HCT116 (cell line): ENCODE results near the gene TRIM65. TPM values are rescaled to one million over a fixed set of nuclear protein-coding genes. Genes with fewer than 3 reads are reported as not detected.

Experiments used
- ATAC-seq: fragments of 200-7000 bp; cut with Tn5 transposase; 2 replicates; pipeline ENCODE4 v1.9.1; 2020; ENCODE audit warnings: mild to moderate bottlenecking, moderate library complexity
- BruUV-seq: library from RNA; stranded (reverse); fragments of 400-500 nt; replicated peaks from 2 replicates; lab custom pipeline; 2021; lab: Mats Ljungman, UMichigan
- CTCF ChIA-PET: fragments of 300-600 bp; sonication (Branson Sonifier 250); formaldehyde crosslinking; loops from one replicate; lab custom pipeline; 2021; ENCODE audit warnings: antibody characterized with exemption; lab: Charles Lee
- POLR2A ChIA-PET: fragments of 300-600, 350-600 bp; sonication (Branson Sonifier 250); formaldehyde crosslinking; loops from one replicate; lab custom pipeline; 2021; ENCODE audit warnings: antibody characterized with exemption; lab: Charles Lee
- RAD21 ChIA-PET, 2 experiments: fragments of 300-600 bp; sonication (Branson Sonifier 250); formaldehyde crosslinking; loops; one replicate each; lab custom pipeline; 2023; ENCODE audit warnings: low total read pairs in 2 of 2; ENCODE audit not compliant: uncharacterized antibody in 2 of 2, unreplicated experiment in 2 of 2, low non-redundant PET in 1 of 2; lab: Charles Lee
- DNase-seq: peaks from one replicate; pipeline ENCODE4 v3.0.0-alpha.2; 2010; ENCODE audit warnings: low read depth, low spot score
- H2AFZ ChIP-seq: fragments of 200-600 bp; shearing (Covaris generic), sonication (generic); 2 replicates; pipeline ENCODE4 v1.6.1; 2017; ENCODE audit warnings: low read depth, mixed run types, mixed read lengths, antibody characterized with exemption, low read length; ENCODE audit not compliant: poor library complexity, severe bottlenecking
- H3K27ac ChIP-seq: 2 replicates; pipeline ENCODE4 v1.5.1; 2012; ENCODE audit warnings: low read depth, low read length
- H3K27me3 ChIP-seq: fragments of 200-600 bp; sonication (generic); 2 replicates; pipeline ENCODE4 v1.6.1; 2016; ENCODE audit warnings: mixed run types, low read length, mixed read lengths; ENCODE audit not compliant: insufficient read depth
- H3K36me3 ChIP-seq, 2 experiments: fragments of 200-500 bp in 1 of 2; fragments of 200-600 bp in 1 of 2; sonication (Bioruptor generic) in 1 of 2; sonication (generic) in 1 of 2; 2 replicates each; pipeline versions ENCODE4 v1.5.1 to v1.6.1; 2014 to 2016; ENCODE audit warnings: low read length in 2 of 2, inconsistent platforms in 1 of 2, mixed read lengths in 1 of 2, mixed run types in 1 of 2; ENCODE audit not compliant: insufficient read depth in 2 of 2, control insufficient read depth in 1 of 2
- H3K4me1 ChIP-seq, 2 experiments: fragments of 200-600 bp in 1 of 2; sonication (generic) in 1 of 2; 2 replicates each; pipeline versions ENCODE4 v1.5.1 to v1.6.1; 2012 to 2017; ENCODE audit warnings: low read length in 2 of 2, inconsistent platforms in 1 of 2, mild to moderate bottlenecking in 1 of 2, mixed read lengths in 1 of 2, mixed run types in 1 of 2, moderate library complexity in 1 of 2; ENCODE audit not compliant: insufficient read depth in 2 of 2, control insufficient read depth in 1 of 2
- H3K4me2 ChIP-seq: fragments of 200-600 bp; sonication (generic); 2 replicates; pipeline ENCODE4 v1.6.1; 2017; ENCODE audit warnings: mixed run types, low read length, mixed read lengths
- H3K4me3 ChIP-seq, 2 experiments: fragments of 200-600 bp in 1 of 2; sonication (generic) in 1 of 2; replicated peaks in 1 of 2; 2 replicates each; pipeline ENCODE4 v1.5.1; 2011 to 2016; ENCODE audit warnings: low read length in 2 of 2, control low read depth in 1 of 2, low read depth in 1 of 2, mild to moderate bottlenecking in 1 of 2, mixed read lengths in 1 of 2, mixed run types in 1 of 2
- H3K79me2 ChIP-seq: fragments of 200-600 bp; sonication (generic); 2 replicates; pipeline ENCODE4 v1.6.1; 2017; ENCODE audit warnings: mild to moderate bottlenecking, mixed run types, low read length, moderate library complexity, mixed read lengths; ENCODE audit not compliant: insufficient read depth
- H3K9ac ChIP-seq: fragments of 200-600 bp; sonication (generic); 2 replicates; pipeline ENCODE4 v1.6.1; 2016; ENCODE audit warnings: low read length, mixed read lengths
- H3K9me2 ChIP-seq: fragments of 200-600 bp; sonication (generic), shearing (Covaris generic); 2 replicates; pipeline ENCODE4 v1.6.1; 2017; ENCODE audit warnings: mixed run types, mild to moderate bottlenecking, moderate library complexity; ENCODE audit not compliant: insufficient read depth
- H3K9me3 ChIP-seq, 2 experiments: fragments of 200-500 bp in 1 of 2; fragments of 200-600 bp in 1 of 2; sonication (Bioruptor generic) in 1 of 2; sonication (generic) in 1 of 2; 2 replicates each; pipeline ENCODE4 v1.6.1; 2014 to 2017; ENCODE audit warnings: low read length in 2 of 2, mixed read lengths in 2 of 2, inconsistent platforms in 1 of 2, low read depth in 1 of 2, mild to moderate bottlenecking in 1 of 2, mixed run types in 1 of 2, moderate library complexity in 1 of 2; ENCODE audit not compliant: control insufficient read depth in 1 of 2, insufficient read depth in 1 of 2
- H4K20me1 ChIP-seq: fragments of 200-600 bp; sonication (generic), shearing (Covaris generic); 2 replicates; pipeline ENCODE4 v1.6.1; 2017; ENCODE audit warnings: mixed run types, mild to moderate bottlenecking, moderate library complexity; ENCODE audit not compliant: insufficient read depth
- CEBPB ChIP-seq: IDR thresholded peaks from 2 replicates; pipeline ENCODE4 v1.6.1; 2012; ENCODE audit warnings: low read depth
- EGR1 ChIP-seq: IDR thresholded peaks from 2 replicates; pipeline ENCODE4 v1.6.1; 2012; ENCODE audit warnings: low read depth
- ELF1 ChIP-seq: IDR thresholded peaks from 2 replicates; pipeline ENCODE4 v1.6.1; 2012; ENCODE audit warnings: low read depth, borderline replicate concordance
- EZH2phosphoT487 ChIP-seq: fragments of 200-600 bp; IDR thresholded peaks from 2 replicates; pipeline ENCODE4 v1.6.1; 2018; ENCODE audit warnings: antibody characterized with exemption, borderline replicate concordance
- FOSL1 ChIP-seq: IDR thresholded peaks from 2 replicates; pipeline ENCODE4 v1.6.1; 2012; ENCODE audit warnings: low read depth
- POLR2A ChIP-seq: IDR thresholded peaks from 2 replicates; pipeline ENCODE4 v1.7.0; 2011; ENCODE audit warnings: borderline replicate concordance; ENCODE audit not compliant: insufficient read depth, insufficient read length; ENCODE audit errors: extremely low read depth
- POLR2AphosphoS5 ChIP-seq: IDR thresholded peaks from 2 replicates; pipeline ENCODE4 v1.6.1; 2011; ENCODE audit warnings: mild to moderate bottlenecking, low read depth, low read length, moderate library complexity
- RAD21 ChIP-seq: IDR thresholded peaks from 2 replicates; pipeline ENCODE4 v1.6.1; 2012; ENCODE audit warnings: low read depth, mild to moderate bottlenecking
- SRF ChIP-seq: IDR thresholded peaks from 2 replicates; pipeline ENCODE4 v1.6.1; 2012; ENCODE audit warnings: low read depth
- TCF7L2 ChIP-seq: IDR thresholded peaks from 2 replicates; pipeline ENCODE4 v1.7.0; 2011; ENCODE audit warnings: borderline replicate concordance, inconsistent platforms; ENCODE audit not compliant: insufficient read depth, insufficient read length; ENCODE audit errors: extremely low read depth
- YY1 ChIP-seq: IDR thresholded peaks from 2 replicates; pipeline ENCODE4 v1.6.1; 2011; ENCODE audit warnings: low read length, low read depth, moderate library complexity, mild to moderate bottlenecking; ENCODE audit not compliant: insufficient replicate concordance; ENCODE audit errors: extremely low read depth
- ZNF274 ChIP-seq: fragments of 200-500 bp; sonication (Bioruptor generic); IDR thresholded peaks from 2 replicates; pipeline ENCODE4 v1.6.1; 2014; ENCODE audit warnings: mild to moderate bottlenecking, low read depth, low read length, inconsistent platforms
- intact Hi-C: fragments of 100-400 bp; cut with micrococcal nuclease; formaldehyde crosslinking; loops from 2 replicates; pipeline ENCODE4 v1.10.0; 2022
- total RNA-seq: library from RNA; stranded (reverse); gene quantifications from one replicate; pipeline ENCODE4 v1.2.1, GENCODE V29; 2021; ENCODE audit not compliant: unreplicated experiment
- TF ChIP-seq, protein P1 (sequence below): IDR thresholded peaks from 2 replicates; pipeline ENCODE4 v1.6.1; 2012
- TF ChIP-seq, protein P2 (sequence below): IDR thresholded peaks from 2 replicates; pipeline ENCODE4 v1.6.1; 2012; ENCODE audit warnings: low read depth
- TF ChIP-seq, protein P3 (sequence below), 3 experiments: fragments of 200-600 bp in 1 of 3; sonication (generic) in 1 of 3; IDR thresholded peaks in 2 of 3; conservative IDR thresholded peaks in 1 of 3; 2 replicates each; pipeline ENCODE4 v1.5.1; 2012 to 2017; ENCODE audit warnings: low read depth in 2 of 3, low read length in 2 of 3, antibody characterized with exemption in 1 of 3, borderline replicate concordance in 1 of 3, control low read depth in 1 of 3, mild to moderate bottlenecking in 1 of 3, mixed read lengths in 1 of 3, mixed run types in 1 of 3, moderate library complexity in 1 of 3; ENCODE audit not compliant: insufficient read depth in 1 of 3
- TF ChIP-seq, protein P4 (sequence below): IDR thresholded peaks from 2 replicates; pipeline ENCODE4 v1.6.1; 2011; ENCODE audit warnings: mild to moderate bottlenecking, low read length, moderate library complexity; ENCODE audit not compliant: insufficient replicate concordance; ENCODE audit errors: extremely low read depth
- TF ChIP-seq, protein P5 (sequence below): IDR thresholded peaks from 2 replicates; pipeline ENCODE4 v1.6.1; 2012

The TRIM65 gene
- total RNA-seq, 1 experiment from 2014 or later = 53.0 TPM

DNA sequence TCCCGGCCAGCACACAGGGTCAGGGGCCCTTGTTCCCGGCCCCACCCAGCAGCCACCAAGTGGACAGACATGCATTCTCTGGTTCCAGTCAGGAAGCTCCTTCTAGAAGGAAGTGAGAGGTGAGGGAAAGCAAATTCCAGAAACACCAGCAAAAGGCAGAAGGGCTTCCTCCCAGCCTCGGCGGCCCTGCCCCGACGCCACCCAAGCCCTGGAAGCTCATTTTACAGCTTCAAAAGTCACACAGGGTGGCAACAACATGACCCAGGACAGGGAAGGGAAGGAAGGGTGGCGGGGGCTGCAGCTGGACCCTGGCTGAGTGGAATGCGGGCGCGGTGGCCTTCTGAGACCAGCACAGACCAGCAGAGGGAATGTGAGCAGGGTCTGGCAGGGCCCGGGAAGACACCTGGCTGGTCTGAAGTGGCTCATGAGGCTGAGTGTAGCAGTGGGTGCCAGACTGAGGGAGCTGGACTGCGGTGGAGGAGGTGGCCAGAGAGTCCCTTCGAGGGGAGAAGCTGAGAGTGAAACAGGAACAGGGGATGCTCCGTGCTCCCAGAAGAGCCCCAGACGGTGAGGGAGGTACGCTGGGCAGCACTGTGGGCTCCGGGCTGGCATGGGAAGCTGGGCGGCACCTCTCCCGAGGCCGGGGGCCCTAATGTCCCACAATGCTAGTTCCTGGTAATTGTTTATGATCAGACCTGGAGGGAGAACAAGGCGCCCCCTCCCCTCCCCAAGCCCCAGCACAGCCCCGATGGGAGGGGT is 50.6 kb downstream of the TRIM65 start:
- Histone ChIP-seq H3K9ac (peak overlapping the region; percentile 86), H3K4me1 (peaks cover 33 to 63% of the 10 kb centered on the region in 2 experiments)
- TF ChIP-seq TCF7L2 (no peak), YY1 (no peak), EZH2phosphoT487 (no peak), CEBPB (no peak), ELF1 (no peak), ZNF274 (no peak), SRF (no peak), POLR2AphosphoS5 (no peak), EGR1 (no peak), FOSL1 (no peak), RAD21 (no peak), POLR2A (no peak)
- TF ChIP-seq, protein P1, sequence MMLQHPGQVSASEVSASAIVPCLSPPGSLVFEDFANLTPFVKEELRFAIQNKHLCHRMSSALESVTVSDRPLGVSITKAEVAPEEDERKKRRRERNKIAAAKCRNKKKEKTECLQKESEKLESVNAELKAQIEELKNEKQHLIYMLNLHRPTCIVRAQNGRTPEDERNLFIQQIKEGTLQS = no peak
- TF ChIP-seq, protein P2, sequence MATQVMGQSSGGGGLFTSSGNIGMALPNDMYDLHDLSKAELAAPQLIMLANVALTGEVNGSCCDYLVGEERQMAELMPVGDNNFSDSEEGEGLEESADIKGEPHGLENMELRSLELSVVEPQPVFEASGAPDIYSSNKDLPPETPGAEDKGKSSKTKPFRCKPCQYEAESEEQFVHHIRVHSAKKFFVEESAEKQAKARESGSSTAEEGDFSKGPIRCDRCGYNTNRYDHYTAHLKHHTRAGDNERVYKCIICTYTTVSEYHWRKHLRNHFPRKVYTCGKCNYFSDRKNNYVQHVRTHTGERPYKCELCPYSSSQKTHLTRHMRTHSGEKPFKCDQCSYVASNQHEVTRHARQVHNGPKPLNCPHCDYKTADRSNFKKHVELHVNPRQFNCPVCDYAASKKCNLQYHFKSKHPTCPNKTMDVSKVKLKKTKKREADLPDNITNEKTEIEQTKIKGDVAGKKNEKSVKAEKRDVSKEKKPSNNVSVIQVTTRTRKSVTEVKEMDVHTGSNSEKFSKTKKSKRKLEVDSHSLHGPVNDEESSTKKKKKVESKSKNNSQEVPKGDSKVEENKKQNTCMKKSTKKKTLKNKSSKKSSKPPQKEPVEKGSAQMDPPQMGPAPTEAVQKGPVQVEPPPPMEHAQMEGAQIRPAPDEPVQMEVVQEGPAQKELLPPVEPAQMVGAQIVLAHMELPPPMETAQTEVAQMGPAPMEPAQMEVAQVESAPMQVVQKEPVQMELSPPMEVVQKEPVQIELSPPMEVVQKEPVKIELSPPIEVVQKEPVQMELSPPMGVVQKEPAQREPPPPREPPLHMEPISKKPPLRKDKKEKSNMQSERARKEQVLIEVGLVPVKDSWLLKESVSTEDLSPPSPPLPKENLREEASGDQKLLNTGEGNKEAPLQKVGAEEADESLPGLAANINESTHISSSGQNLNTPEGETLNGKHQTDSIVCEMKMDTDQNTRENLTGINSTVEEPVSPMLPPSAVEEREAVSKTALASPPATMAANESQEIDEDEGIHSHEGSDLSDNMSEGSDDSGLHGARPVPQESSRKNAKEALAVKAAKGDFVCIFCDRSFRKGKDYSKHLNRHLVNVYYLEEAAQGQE = no peak
- TF ChIP-seq, protein P3, sequence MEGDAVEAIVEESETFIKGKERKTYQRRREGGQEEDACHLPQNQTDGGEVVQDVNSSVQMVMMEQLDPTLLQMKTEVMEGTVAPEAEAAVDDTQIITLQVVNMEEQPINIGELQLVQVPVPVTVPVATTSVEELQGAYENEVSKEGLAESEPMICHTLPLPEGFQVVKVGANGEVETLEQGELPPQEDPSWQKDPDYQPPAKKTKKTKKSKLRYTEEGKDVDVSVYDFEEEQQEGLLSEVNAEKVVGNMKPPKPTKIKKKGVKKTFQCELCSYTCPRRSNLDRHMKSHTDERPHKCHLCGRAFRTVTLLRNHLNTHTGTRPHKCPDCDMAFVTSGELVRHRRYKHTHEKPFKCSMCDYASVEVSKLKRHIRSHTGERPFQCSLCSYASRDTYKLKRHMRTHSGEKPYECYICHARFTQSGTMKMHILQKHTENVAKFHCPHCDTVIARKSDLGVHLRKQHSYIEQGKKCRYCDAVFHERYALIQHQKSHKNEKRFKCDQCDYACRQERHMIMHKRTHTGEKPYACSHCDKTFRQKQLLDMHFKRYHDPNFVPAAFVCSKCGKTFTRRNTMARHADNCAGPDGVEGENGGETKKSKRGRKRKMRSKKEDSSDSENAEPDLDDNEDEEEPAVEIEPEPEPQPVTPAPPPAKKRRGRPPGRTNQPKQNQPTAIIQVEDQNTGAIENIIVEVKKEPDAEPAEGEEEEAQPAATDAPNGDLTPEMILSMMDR (IDR thresholded peaks at IDR 0.05 in 2 of 3, conservative IDR thresholded peaks at IDR 0.05 in 1 of 3; ENCODE audit: borderline replicate concordance in 1 of 3, insufficient read depth in 1 of 3, low read depth in 2 of 3, low read length in 2 of 3) = no peak; a peak in 1 of 6 replicates
- TF ChIP-seq, protein P4, sequence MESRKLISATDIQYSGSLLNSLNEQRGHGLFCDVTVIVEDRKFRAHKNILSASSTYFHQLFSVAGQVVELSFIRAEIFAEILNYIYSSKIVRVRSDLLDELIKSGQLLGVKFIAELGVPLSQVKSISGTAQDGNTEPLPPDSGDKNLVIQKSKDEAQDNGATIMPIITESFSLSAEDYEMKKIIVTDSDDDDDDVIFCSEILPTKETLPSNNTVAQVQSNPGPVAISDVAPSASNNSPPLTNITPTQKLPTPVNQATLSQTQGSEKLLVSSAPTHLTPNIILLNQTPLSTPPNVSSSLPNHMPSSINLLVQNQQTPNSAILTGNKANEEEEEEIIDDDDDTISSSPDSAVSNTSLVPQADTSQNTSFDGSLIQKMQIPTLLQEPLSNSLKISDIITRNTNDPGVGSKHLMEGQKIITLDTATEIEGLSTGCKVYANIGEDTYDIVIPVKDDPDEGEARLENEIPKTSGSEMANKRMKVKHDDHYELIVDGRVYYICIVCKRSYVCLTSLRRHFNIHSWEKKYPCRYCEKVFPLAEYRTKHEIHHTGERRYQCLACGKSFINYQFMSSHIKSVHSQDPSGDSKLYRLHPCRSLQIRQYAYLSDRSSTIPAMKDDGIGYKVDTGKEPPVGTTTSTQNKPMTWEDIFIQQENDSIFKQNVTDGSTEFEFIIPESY = no peak
- TF ChIP-seq, protein P5, sequence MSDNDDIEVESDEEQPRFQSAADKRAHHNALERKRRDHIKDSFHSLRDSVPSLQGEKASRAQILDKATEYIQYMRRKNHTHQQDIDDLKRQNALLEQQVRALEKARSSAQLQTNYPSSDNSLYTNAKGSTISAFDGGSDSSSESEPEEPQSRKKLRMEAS = no peak

More for the DNA sequence above, 50.6 kb downstream of the TRIM65 start:
- CTCF ChIA-PET = interaction anchor here (0.7 to 3.3 kb wide), 14 partner anchors 10 to 213 kb away, joined by 3 to 46 read pairs (median 5); partner anchors contain the start of gene WBP2
- Histone ChIP-seq H2AFZ (no peak overlapping the region), H3K9me3 (no peaks in the 10 kb centered on the region), H3K9me2 (no peaks in the 10 kb centered on the region), H3K4me2 (peak overlapping the region; percentile 99), H3K27ac (peak overlapping the region; percentile 88), H3K36me3 (peaks cover 20 to 25% of the 10 kb centered on the region in 2 experiments; a peak in 3 of 4 replicates), H3K4me3 (peak overlapping the region in 1 of 2 experiments; percentile 57; a peak in 1 of 4 replicates), H3K79me2 (no peaks in the 10 kb centered on the region), H3K27me3 (no peaks in the 10 kb centered on the region), H4K20me1 (no peaks in the 10 kb centered on the region)
- RAD21 ChIA-PET = interaction anchor here (0.5 to 1.4 kb wide), 3 partner anchors 8 to 70 kb away, joined by 3 to 4 read pairs (median 3); no protein-coding TSS in a partner anchor
- POLR2A ChIA-PET = interaction anchor here (0.7 to 3.3 kb wide), 8 partner anchors 10 to 73 kb away, joined by 3 to 42 read pairs (median 6); partner anchors contain the start of genes TRIM47 and WBP2
- intact Hi-C loops = loop anchor here (1.0 to 2.0 kb wide), 2 partner anchors 9 to 61 kb away; partner anchors contain the start of genes UNK and WBP2
- DNase-seq (no peak), ATAC-seq (no peak)
- TSS peak; percentile 62 for BruUV-seq
